Measurements from ENCODE around the gene SDHB.

Gene SDHB

GRCh38 chr1:16986560-16986959 is 67.3 kb downstream of the SDHB start:
- no peak for DNase-seq (ENCODE audit: low read depth, low spot score)

DNA sequence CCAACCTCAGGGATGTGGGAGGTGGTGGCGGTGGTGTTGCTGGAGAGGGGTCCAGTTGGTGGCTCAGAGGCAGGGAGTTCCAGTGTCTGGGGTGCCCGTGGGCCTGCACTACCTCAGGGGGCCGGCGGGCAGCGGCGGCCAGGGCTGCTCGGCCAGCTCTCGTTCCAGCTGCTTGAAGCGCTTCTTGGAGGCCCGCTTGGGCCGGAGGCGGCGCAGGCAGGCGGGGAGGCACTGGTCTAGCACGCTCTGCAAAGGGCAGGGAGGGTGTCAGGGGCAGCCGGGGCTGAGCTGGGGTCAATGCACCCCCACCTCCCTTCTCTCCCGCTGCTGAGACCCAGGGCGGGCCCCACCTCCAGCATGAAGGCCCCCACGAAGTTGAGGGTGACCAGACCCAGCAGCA is 67.7 kb downstream of the SDHB start:
- DNase-seq (ENCODE audit: low read depth, low spot score): no peak

- DNase-seq (ENCODE audit: low read depth, low spot score): no peak
These were observed 69.1 kb downstream of the SDHB start for GRCh38 chr1:16984717-16985116.

- no peak for DNase-seq (ENCODE audit: low read depth, low spot score)
These were observed 70.2 kb downstream of the SDHB start for GRCh38 chr1:16983649-16984048.

DNA sequence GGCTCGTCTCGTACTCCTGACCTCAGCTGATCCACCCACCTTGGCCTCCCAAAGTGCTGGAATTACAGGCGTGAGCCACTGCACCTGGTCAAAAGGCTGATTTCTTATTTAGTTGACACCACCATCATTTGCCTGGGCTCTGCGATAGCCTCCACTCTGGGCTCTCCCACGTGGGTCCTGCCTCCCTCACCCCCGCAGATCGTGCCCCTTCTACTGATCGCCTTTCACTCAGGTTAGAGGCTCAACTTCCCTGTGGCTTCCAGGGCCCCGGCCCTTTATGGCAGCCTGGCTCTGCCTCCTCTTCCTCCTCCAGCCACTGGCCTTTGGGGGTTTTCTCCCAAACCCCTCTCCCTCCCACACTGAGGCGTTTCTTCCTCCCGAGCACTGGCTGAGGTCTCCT is 70.9 kb downstream of the SDHB start:
- no peak for DNase-seq (ENCODE audit: low read depth, low spot score)

GRCh38 chr1:16981269-16981849 is 72.5 kb downstream of the SDHB start:
- DNase-seq (ENCODE audit: low read depth, low spot score): no peak

- no peak for DNase-seq (ENCODE audit: low read depth, low spot score)
These were observed 73.2 kb downstream of the SDHB start, which contains the start of gene MFAP2 for GRCh38 chr1:16980473-16981268. MFAP2 (minus strand) TSS chr1:16980620; CDS start chr1:16978273, 2,347 bp downstream.

DNA sequence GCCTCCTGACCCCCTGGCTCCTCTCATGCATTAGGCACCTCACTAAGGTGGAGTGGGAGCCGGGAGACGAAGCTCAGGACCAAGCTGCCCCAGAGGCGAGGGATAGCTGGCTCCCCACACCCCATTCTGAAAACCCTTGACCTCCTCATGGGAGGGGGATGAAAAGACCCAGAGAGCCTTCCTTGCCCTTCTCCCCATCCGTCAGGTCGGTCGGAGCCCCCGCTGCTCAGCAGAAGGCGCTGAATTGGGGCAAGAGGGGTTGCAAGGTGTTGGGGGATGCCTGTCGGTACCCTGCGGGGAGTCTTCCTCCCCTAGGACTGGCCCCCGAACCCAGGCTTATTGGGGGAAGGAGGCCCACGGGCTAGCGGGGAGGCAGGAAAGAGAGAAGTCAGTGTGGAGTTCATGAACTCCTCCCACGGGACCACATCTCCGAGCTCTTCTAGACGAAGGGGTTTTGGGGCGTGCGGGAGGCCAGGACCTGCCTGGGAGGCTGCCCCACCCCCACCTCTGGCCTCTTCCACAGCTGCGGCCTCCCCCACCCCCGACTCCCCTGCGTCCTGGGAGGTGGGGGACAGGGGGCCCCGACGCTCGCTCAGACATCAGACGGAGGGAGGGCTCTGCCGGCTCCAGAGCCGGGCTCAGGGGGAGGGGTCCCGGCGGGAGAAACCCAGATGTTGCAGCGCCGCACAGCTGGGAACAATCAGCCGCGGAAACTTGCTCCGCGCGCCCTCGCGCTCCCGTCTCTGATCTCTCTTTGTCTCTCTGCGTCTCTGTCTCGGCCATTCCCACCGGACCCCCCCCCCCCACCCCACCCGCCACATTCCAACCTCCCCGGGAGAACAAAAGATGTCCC is 74.1 kb downstream of the SDHB start:
- DNase-seq (ENCODE audit: low read depth, low spot score): no peak

DNA sequence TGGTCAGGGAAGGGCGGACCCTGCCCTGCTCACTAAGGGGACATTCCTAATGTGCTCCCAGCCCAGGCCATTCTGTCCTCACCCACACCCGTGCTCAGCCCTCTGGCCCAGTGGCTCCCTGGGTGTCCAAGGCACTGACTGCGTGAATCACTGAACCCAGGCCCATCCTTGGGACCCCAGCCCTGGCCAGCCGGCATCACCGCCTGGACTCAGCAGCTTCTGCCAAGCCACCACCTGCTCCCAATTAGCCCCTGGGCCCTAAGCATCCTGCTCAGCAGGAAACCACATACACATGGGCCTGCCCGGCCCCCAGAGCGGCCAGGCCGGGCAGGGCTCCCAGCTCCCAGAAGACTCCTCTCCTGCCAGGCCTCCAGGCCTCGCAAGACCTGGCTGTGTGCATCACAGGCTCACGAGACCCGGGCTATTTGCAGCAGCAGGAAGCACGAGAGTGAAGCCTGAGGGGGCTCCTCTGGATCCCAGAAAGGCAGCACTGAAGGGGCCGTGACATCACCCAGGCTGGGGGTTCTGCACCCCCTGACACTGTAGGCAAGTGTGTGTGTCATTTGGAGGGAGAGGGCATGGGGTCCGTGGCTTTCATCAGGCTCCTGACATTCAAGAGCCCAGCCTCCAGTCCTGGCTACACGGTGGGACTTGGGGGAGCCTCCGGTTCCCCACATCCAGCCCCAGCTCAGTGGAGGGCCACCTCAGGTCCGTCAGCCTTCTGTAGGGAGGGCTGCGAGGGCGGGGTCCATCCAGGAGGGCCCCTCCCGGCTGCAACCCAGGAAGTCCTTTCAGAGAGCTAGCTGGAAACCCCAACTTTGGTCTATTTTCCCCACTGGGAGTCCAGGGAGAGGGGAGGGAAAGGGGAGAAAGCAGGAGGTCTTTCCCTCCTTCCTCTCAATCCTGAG is 75.0 kb downstream of the SDHB start:
- DNase-seq (ENCODE audit: low read depth, low spot score): no peak

DNA sequence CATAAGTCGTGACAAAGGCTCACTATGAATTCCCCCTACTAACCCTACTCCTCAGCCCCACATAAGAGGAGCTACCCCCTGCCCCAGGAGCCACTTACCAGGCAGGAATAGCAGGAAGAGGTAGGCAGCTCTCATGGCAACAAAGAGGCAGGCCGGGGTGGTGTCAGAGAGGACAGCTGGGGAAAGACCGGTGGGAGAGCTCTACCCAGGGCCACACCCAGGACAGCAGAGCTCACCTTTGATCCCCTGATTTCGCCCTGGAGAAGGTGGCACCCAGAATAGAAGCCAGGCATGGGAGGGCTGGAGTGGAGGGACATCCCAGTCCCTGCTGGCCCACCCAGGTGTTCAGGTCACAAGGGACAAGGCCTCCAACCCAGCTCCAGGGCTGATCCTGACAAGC is 75.7 kb downstream of the SDHB start:
- no peak for DNase-seq (ENCODE audit: low read depth, low spot score)

DNA sequence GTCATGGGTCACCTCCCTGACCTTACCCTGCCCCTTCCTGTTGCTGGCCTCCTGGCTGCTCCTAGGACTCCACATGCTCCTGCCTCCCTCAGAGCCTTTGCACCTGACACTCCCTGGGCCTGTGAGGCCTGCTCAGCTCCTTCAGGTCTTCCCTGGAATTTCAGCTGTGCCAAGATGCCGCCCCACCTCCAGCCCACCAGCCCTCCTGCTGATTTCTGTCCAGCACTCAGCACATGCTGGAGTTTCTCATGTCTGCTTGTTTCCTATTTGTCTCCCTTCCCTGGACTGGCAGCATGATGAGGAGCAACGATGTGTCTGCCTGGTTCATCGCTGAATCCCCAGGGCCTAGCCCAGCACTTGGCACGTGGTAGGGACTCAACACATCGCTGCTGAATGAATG is 76.5 kb downstream of the SDHB start:
- no peak for DNase-seq (ENCODE audit: low read depth, low spot score)

DNA sequence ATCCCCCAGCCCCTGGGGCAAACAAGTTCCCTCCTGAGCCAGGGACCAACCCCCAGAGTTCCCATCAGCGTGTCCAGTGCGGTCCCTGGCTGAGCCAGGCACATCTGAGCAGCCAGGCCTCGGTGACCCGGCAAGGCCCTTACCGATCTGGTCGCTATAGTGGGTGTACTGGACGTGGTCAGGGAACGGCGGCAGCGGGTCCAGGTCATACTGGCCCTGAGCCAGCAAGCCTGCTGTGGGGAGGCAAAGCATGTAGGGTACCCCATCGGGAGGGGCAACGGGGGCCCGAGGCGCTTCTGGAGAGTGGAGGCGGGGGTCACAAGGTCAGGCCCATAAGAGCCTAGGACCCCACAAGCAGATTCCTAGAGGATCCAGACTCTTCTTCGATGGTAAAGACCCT is 76.9 kb downstream of the SDHB start:
- DNase-seq (ENCODE audit: low read depth, low spot score): no peak

GRCh38 chr1:16975838-16976237 is 78.0 kb downstream of the SDHB start:
- no peak for DNase-seq (ENCODE audit: low read depth, low spot score)

DNA sequence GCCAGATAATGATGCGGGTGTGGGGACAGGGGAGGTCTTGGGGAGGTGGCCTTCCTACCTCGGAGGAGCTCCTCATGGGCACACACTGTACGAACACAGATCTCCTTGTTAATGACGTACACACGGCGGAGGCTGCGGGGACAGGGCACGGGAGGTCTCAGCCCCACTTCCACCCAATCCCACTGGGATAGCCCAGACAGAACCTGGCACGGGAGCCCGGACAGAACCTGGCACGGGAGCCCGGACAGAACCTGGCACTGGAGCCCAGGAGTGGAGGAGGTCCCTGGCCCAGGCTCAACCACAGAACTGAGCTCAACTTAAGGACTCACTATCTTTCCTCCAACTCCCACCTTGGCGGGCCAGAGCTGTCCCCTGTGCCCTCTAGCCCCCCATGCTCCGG is 78.6 kb downstream of the SDHB start:
- no peak for DNase-seq (ENCODE audit: low read depth, low spot score)

DNA sequence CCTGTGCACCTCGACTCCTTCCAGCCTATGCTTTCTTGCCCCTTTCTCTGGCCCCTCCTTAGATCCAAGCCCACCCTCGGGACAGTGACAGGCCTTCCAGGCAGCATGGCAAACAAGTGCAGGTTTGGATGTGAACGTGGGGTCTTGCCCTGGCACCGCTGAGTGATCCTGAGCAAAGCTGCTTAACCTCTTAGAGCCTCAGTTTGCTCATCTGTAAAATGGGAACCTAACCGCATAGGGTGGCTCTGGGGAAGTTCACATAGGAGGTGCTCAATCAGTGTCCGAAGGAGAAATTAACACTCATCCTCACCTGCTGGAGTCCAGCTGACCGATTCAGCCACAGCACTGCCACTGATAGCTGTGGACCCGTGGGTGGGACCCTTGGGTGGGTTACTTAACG is 80.6 kb downstream of the SDHB start:
- no peak for DNase-seq (ENCODE audit: low read depth, low spot score)

GRCh38 chr1:16972189-16972895 is 81.5 kb downstream of the SDHB start:
- no peak for DNase-seq (ENCODE audit: low read depth, low spot score)

GRCh38 chr1:16971341-16972188 is 82.3 kb downstream of the SDHB start:
- no peak for DNase-seq (ENCODE audit: low read depth, low spot score)

DNA sequence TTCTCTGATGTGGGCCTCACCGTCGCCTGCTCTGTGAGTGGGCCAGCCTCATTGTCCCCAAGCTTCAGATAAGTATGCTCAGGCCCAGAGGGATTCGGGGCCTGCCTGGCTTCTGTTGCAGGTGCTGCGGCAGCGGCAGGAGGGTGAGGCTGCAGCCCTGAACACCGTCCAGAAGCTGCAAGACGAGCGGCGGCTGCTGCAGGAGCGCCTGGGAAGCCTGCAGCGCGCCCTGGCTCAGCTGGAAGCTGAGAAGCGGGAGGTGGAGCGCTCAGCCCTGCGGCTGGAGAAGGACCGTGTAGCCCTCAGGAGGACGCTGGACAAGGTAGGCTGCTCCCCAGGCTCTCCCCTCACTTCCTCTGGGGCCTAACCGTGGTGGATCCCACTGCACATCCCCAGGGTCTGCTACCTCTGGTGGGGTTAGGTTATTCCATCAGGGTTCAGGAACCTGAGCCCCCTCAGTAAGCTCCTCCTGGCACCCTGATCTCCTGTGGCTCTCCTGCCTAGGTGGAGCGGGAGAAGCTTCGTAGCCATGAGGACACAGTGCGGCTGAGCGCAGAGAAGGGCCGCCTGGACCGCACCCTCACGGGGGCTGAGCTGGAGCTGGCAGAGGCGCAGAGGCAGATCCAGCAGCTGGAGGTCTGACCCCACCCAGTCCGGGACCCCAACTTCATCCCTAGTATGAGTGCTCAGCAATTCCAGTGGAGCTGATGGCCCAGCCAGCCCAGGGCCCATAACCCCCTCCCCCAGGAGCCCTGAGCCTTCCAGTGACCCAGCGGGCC is 83.5 kb downstream of the SDHB start:
- DNase-seq (ENCODE audit: low read depth, low spot score): no peak

DNA sequence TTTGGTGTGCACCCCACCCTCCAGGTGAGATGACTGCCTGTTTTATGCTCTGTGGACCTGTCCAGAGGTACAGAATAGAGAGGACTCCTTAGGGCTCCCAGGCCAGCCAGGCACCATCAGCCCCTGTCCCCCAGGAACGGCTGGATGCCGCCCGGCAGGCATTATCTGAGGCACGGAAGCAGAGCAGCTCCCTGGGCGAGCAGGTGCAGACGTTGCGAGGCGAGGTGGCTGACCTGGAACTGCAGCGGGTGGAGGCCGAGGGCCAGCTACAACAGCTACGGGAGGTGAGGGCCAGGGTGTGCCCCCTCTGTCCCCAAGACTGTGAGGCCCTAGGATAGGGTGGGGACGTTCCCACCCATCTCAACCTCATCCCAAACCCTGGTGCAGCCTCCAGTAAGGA is 84.2 kb downstream of the SDHB start:
- no peak for DNase-seq (ENCODE audit: low read depth, low spot score)
